HG02885 (cell line): Measurements from ENCODE around the gene IKBKG.
"Not testable (repeated sequence)": the region's sequence is repeated elsewhere in the genome, so short reads cannot be mapped to it uniquely, and the experiment has no call there.

ENCODE experiments used
- ATAC-seq: cut with Tn5 transposase; IDR thresholded peaks from one replicate; pipeline ENCODE4 v1.9.1; 2021; ENCODE audit warnings: mild to moderate bottlenecking; ENCODE audit not compliant: unreplicated experiment, poor library complexity

Gene IKBKG, protein sequence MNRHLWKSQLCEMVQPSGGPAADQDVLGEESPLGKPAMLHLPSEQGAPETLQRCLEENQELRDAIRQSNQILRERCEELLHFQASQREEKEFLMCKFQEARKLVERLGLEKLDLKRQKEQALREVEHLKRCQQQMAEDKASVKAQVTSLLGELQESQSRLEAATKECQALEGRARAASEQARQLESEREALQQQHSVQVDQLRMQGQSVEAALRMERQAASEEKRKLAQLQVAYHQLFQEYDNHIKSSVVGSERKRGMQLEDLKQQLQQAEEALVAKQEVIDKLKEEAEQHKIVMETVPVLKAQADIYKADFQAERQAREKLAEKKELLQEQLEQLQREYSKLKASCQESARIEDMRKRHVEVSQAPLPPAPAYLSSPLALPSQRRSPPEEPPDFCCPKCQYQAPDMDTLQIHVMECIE

DNA sequence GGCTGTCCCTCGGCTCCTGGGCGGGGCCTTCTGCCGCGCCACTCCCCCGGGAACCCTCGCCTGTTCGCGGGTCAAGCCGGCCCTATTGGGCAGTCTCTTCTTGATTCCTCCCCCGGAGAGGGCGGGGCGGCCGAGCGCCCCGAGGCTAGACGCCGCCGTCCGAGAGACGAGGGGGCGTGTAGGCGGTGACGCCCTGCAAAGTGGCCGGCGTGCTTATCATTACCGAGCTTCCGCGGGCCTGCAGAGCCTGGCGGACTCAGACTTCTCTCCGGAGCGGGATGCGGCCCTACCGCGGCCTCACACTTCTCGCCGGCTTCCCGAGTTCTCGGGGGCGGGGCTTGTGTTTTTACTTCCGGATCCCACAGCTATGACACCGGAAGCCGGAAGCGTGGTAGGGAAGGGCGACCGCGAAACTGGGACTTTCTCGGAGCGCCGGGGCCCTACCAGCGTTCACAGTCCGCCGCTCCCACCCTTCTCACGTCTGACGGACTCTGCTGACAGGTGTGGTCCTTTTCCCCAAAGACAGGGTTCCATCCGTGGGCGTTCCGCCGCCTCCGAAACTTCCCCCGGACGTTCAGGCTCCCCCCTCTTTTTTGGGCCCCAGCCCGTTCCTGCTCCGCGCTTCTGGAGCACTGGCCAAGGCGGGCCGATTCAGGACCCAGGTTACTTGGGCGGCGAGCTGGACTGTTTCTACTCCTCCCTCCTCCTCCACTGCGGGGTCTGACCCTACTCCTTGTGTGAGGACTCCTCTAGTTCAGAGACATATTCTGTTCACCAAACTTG is at the start of gene IKBKG:
Gene IKBKG, plus strand, starts transcription at position 376 of the 783 bp plus-strand sequence. CDS start 4,383 bp downstream, outside the sequence.
- peak; percentile 81 for ATAC-seq

DNA sequence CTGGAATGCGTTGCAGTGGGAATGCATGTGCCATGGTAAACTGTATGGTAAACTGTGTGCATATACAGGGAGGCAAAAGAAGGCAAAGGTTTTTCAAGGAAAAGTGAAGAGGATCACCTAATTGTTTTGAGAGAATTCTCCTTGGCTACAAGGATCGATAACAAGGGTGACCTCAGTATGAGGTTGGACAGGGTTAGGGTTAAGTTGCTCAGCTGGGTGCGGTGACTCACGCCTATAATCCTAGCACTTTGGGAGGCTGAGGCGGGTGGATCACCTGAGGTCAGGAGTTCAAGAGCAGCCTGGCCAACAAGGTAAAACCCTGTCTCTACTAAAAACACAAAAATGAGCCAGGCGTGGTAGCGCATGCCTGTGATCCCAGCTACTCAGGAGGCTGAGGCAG is 46.0 kb upstream of the IKBKG start:
- not testable (repeated sequence) for ATAC-seq

- ATAC-seq, result no peak
Measured at GRCh38 chrX:154502098-154502497, 45.3 kb upstream of the IKBKG start.

- ATAC-seq, result no peak
Measured at GRCh38 chrX:154502989-154503388, 44.4 kb upstream of the IKBKG start.

DNA sequence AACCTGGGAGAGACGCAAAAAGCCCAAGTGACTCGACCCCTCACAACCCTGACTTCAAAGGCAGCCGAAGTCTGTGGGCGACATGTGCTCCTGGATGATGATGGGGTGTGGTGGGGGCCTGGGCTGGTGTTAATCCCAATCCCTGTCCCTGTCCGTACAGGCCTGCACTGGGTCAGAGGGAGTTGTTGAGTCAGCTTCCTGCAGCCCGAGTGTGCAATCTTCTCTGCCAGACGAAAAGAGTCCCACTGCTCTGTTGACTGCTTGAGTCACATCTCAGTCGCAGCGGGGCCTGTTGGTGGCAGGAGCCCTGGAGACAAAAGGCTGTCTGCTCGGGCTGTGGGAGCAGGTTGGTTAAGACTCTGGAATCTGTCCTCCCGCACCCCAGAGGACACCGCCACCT is 41.7 kb upstream of the IKBKG start:
- no peak for ATAC-seq

DNA sequence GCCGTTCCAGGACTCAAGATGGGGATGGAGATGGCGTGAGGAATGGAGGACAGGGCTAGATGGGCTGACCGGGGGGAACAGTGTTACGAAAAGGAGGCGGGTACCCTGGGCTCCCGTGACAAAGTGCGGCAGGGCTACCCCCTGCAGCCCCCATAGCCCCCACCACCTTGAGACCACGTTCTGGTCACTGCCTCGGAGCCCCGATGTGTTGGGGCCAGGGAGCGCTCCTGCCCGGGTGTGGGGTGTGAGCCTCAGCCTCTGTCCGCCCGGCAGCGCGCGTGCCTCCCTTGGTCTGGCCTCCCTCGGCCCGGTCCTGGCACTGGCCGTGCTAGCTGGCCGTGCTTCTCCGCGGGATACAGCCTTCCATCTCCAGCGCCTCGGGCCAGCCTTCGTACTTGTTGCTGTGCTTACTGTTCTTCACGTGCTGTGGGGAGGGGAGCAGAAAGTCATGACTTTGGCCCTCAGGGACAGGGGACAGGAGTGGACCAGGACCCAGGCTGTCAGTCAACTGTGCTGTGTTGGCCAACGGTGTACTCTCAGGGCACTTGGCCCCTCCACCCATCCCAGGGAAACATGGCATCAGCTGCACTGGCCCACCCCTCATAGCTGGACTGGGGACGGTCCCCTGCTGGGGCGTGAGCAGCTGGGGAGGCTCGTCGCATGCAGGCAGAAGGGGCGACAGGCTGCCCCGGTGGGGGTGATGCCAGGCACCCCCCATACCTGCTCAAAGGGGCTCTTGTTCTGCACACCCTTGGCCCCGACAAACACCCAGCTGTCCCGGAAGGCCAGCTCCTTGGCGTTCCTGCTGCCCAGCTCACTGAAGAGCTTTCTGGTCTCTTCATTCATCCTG is 40.7 kb upstream of the IKBKG start:
- ATAC-seq, result no peak

- ATAC-seq, result no peak
Measured at GRCh38 chrX:154507673-154508383, 39.6 kb upstream of the IKBKG start.

GRCh38 chrX:154508384-154508745 is 39.1 kb upstream of the IKBKG start:
- no peak for ATAC-seq

DNA sequence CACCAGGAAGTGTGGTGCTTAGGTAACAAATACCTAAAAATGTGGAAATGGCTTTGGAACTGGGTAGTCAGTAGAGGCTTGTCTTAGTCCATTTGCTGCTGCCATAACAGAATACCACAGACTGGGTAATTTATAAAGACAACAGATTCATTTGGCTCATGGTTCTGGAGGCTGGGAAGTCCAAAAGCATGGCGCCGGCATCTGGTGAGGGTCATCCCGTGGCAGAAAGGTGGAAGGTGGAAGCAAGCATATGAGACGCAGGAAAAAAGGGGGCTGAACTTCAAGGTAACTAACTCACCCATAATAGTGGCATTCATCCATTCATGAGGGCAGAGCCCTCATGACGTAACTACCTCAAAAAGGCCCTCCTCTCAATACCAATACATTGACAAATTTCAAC is 38.0 kb upstream of the IKBKG start:
- no peak for ATAC-seq

DNA sequence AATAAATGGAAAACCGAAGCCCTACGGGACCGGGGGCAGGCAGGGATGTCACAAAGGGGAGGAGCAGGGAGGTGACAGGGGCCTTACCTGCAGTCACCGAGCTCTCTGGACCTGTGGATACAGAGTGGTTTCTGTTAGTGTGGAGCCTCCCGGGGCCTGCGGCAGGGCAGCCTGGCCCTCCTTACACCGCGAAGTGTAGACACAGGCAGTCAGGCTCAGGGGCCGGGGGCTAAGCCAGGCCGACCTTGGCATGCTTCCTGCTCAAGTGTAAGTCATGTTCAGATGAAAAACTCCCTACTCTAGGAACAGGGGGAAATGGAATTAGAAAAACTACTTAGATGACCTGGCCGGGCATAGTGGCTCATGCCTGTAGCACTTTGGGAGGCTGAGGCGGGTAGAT is 35.7 kb upstream of the IKBKG start:
- ATAC-seq, result no peak

DNA sequence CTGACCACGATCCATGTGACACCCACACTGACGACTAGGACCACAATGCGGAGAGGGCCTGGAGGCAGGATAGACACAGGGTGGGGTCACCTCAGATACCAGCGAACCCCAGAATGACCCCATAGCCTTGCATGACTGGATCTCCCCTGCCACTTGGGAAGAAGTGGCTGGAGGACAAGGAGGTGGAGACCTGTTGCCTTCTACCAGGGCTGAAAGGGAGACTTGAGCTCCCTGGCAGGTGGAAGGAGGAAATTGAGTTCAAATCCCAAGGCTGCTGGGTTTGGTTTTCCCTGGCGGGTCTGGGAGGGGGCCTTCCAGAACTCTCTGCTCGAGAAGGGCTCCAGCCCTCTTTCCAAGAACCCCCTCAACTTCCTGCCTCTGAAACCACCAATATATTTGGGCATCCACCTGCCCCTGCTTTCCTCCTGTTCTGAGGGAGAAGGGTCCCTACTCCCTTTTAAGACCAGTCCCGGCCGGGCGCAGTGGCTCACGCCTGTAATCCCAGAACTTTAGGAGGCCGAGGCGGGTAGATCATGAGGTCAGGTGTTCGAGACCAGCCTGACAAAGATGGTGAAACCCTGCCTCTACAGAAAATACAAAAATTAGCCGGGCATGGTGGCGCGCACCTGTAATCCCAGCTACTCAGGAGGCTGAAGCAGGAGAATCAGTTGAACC is 34.4 kb upstream of the IKBKG start:
- no peak for ATAC-seq

DNA sequence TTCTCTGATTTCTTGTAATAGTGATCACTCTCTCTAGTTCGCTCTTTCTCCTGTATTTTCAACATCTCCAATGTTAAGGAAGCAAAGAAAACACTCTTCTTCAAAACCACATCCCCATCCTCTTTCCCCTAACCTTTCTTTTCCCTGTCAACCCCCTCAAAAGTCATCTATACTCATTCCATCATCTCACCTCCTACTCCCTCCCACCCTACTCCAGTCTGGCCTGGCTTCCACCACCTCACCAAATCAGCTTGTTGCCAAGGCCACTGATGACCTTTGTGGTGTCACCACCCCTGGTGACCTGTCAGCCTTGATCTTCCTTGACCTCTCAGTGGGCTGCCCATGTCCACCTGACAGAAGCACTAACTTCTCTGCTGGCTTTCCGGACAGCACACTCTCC is 33.7 kb upstream of the IKBKG start:
- no peak for ATAC-seq

GRCh38 chrX:154515090-154515965 is 32.1 kb upstream of the IKBKG start:
- ATAC-seq, result no peak

GRCh38 chrX:154515966-154516655 is 31.3 kb upstream of the IKBKG start, which contains the start of gene FAM3A:
Gene FAM3A (minus strand): TSS chrX:154516232. CDS start chrX:154515772, 460 bp downstream.
- peak; percentile 93 for ATAC-seq

- no peak for ATAC-seq
Measured at GRCh38 chrX:154516656-154517100, 30.7 kb upstream of the IKBKG start.

DNA sequence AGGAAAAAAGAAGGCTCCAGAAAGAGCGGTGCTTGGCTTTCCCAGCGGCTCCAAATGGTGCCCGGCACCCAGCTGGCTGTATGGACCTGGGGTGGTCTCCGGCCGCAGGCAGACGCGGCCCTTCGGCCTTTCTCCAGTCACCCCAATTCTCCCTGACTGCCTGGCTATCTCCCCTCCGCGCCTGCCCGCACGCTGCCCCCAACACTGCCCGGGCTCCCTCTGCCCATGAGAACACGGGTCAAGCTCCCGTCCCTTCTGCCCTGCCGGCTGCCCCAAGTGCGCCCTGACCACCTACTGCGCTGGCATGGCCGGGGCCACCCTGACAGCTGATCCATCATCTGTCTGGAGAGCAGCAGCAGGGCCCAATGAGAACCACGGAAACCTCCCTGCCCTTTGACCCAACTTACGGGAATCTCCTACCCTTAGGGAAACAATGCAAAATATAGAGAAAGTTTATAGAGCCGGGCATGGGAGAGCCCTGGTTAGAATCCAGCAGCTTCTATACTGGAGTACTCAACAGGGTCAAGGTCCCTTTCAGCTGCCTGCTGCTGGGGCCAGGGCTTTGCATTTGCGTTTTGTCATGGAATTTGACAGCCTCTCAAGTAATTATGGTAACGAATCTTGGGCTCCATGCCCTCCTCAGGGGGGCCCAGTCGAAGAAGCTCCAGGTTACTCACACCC is 30.2 kb upstream of the IKBKG start:
- ATAC-seq, result no peak

DNA sequence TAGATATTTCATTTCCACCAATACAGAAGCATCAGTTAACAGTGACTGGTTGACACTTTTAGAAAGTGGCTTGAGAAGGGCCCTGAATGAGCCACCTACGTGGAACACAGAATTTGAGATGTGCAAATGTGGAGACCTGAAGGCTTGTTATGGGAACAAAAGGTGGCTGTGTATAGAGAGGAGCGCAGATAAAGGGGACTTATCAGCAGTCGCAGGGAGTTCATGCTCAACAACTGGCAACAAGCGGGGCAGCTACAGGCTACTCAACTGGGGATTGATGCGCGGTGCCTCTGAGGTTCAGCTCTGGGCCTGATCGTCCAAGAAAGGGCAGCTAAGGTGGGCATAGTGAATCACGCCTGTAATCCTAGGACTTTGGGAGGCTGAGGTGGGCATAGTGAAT is 28.0 kb upstream of the IKBKG start:
- no peak for ATAC-seq
